Measurements from ENCODE around the gene SPATA33.

SPATA33 gene

GRCh38 chr16:89657442-89658220, at the start of gene SPATA33, which contains the start of gene CHMP1A:
Gene SPATA33, plus strand, starts transcription at chr16:89657836. Its CDS starts 76 bp downstream, at chr16:89657912.
Gene CHMP1A, minus strand, starts transcription at chr16:89657708. Its CDS starts 120 bp downstream, at chr16:89657588.
- peak within 1 kb of the TSS; percentile 86 for H3K4me3 ChIP-seq (replicated peaks; ENCODE audit: low read depth, low read length)
- DNase-seq (ENCODE audit: extremely low read depth, low read depth) = peak; percentile 39
- TF ChIP-seq CTCF (IDR thresholded peaks at IDR 0.05; ENCODE audit: low read depth, low read length, missing control alignments) = no peak

- TF ChIP-seq CTCF (IDR thresholded peaks at IDR 0.05; ENCODE audit: low read depth, low read length, missing control alignments) = no peak
- no peak overlapping the region for H3K4me3 ChIP-seq (replicated peaks; ENCODE audit: low read depth, low read length)
- no peak for DNase-seq (ENCODE audit: extremely low read depth, low read depth)
These were observed 49.5 kb upstream of the SPATA33 start for GRCh38 chr16:89607937-89608740.

GRCh38 chr16:89610108-89610453, 47.6 kb upstream of the SPATA33 start:
- DNase-seq (ENCODE audit: extremely low read depth, low read depth) = no peak
- no peak overlapping the region for H3K4me3 ChIP-seq (replicated peaks; ENCODE audit: low read depth, low read length)
- TF ChIP-seq CTCF (IDR thresholded peaks at IDR 0.05; ENCODE audit: low read depth, low read length, missing control alignments) = no peak

- TF ChIP-seq CTCF (IDR thresholded peaks at IDR 0.05; ENCODE audit: low read depth, low read length, missing control alignments) = no peak
- no peak for DNase-seq (ENCODE audit: extremely low read depth, low read depth)
- H3K4me3 ChIP-seq (replicated peaks; ENCODE audit: low read depth, low read length) = no peak overlapping the region
These were observed 45.0 kb upstream of the SPATA33 start for GRCh38 chr16:89612415-89613166.

- DNase-seq (ENCODE audit: extremely low read depth, low read depth) = no peak
- H3K4me3 ChIP-seq (replicated peaks; ENCODE audit: low read depth, low read length) = no peak within 1 kb of the TSS
- TF ChIP-seq CTCF (IDR thresholded peaks at IDR 0.05; ENCODE audit: low read depth, low read length, missing control alignments) = no peak
These were observed 44.2 kb upstream of the SPATA33 start, which contains the start of gene DPEP1 for GRCh38 chr16:89613231-89613953. Gene DPEP1, plus strand, starts transcription at chr16:89613642. Its CDS starts 16,769 bp downstream, at chr16:89630411.

- no peak overlapping the region for H3K4me3 ChIP-seq (replicated peaks; ENCODE audit: low read depth, low read length)
- TF ChIP-seq CTCF (IDR thresholded peaks at IDR 0.05; ENCODE audit: low read depth, low read length, missing control alignments) = no peak
- no peak for DNase-seq (ENCODE audit: extremely low read depth, low read depth)
These were observed 43.6 kb upstream of the SPATA33 start for GRCh38 chr16:89613954-89614459.

All from HFF-Myc (cell line).